Activated CD4-positive, alpha-beta T cell treated with anti-CD3 and anti-CD28 coated beads, Interleukin-2, amount 50 U/mL, for 24 hours (primary cell): Measurements from ENCODE around the gene KCNQ1.

Source experiments
- DNase-seq, 2 donors: peaks; one replicate each; pipeline ENCODE4 v3.0.0-alpha.2; 2020; ENCODE audit warnings: low read depth in 1 of 2, low spot score in 1 of 2

KCNQ1 gene

GRCh38 chr11:2577031-2577990 is 132.5 kb downstream of the KCNQ1 start:
- DNase-seq, result no peak

- DNase-seq, result no peak
Measured at GRCh38 chr11:2577991-2578928, 133.5 kb downstream of the KCNQ1 start.

GRCh38 chr11:2578929-2579270 is 134.1 kb downstream of the KCNQ1 start:
- no peak for DNase-seq

GRCh38 chr11:2579315-2580060 is 134.7 kb downstream of the KCNQ1 start:
- no peak for DNase-seq

GRCh38 chr11:2580061-2580421 is 135.2 kb downstream of the KCNQ1 start:
- no peak for DNase-seq

- no peak for DNase-seq
Measured at GRCh38 chr11:2580571-2581001, 135.8 kb downstream of the KCNQ1 start.

GRCh38 chr11:2581151-2581930 is 136.5 kb downstream of the KCNQ1 start:
- no peak for DNase-seq

- no peak for DNase-seq
Measured at GRCh38 chr11:2581931-2582350, 137.1 kb downstream of the KCNQ1 start.

GRCh38 chr11:2582351-2582945 is 137.6 kb downstream of the KCNQ1 start:
- DNase-seq, result no peak

GRCh38 chr11:2582946-2583604 is 138.3 kb downstream of the KCNQ1 start:
- no peak for DNase-seq

GRCh38 chr11:2583605-2583958 is 138.8 kb downstream of the KCNQ1 start:
- no peak for DNase-seq

- no peak for DNase-seq
Measured at GRCh38 chr11:2584434-2584811, 139.6 kb downstream of the KCNQ1 start.

GRCh38 chr11:2584812-2585565 is 140.2 kb downstream of the KCNQ1 start:
- no peak for DNase-seq

GRCh38 chr11:2585566-2586086 is 140.8 kb downstream of the KCNQ1 start:
- no peak for DNase-seq

- DNase-seq, result no peak
Measured at GRCh38 chr11:2586087-2586792, 141.4 kb downstream of the KCNQ1 start.

- DNase-seq, result no peak
Measured at GRCh38 chr11:2586793-2587131, 142.0 kb downstream of the KCNQ1 start.

- DNase-seq, result no peak
Measured at GRCh38 chr11:2587132-2587930, 142.5 kb downstream of the KCNQ1 start.
